DOHH2 (cell line): ENCODE data around the gene PRR9.

Experiments
- H3F3A ChIP-seq: fragments of 200-600 bp; sonication (generic), shearing (Covaris generic); 2 replicates; pipeline ENCODE4 v1.6.0; 2016; ENCODE audit warnings: antibody characterized with exemption, mild to moderate bottlenecking; ENCODE audit not compliant: control insufficient read depth, insufficient read depth
- H3K27ac ChIP-seq: fragments of 200-600 bp; sonication (generic); 2 replicates; pipeline ENCODE4 v1.5.1; 2014; ENCODE audit warnings: low read depth, mild to moderate bottlenecking, low read length, moderate library complexity
- H3K27me3 ChIP-seq: fragments of 200-600 bp; sonication (generic); 2 replicates; pipeline ENCODE4 v1.6.1; 2014; ENCODE audit warnings: mild to moderate bottlenecking, low read length, mixed read lengths; ENCODE audit not compliant: control insufficient read depth
- H3K36me3 ChIP-seq: fragments of 200-600 bp; sonication (generic); 2 replicates; pipeline ENCODE4 v1.6.1; 2014; ENCODE audit warnings: mild to moderate bottlenecking, low read length, moderate library complexity, mixed read lengths; ENCODE audit not compliant: control insufficient read depth
- H3K4me1 ChIP-seq: fragments of 200-600 bp; sonication (generic); 2 replicates; pipeline ENCODE4 v1.6.1; 2014; ENCODE audit warnings: mild to moderate bottlenecking, low read length, mixed read lengths; ENCODE audit not compliant: control insufficient read depth
- H3K4me2 ChIP-seq: fragments of 200-600 bp; sonication (generic); 2 replicates; pipeline ENCODE4 v1.6.0; 2014; ENCODE audit warnings: mild to moderate bottlenecking, low read length, moderate library complexity
- H3K4me3 ChIP-seq: fragments of 200-600 bp; sonication (generic); 2 replicates; pipeline ENCODE4 v1.5.1; 2014; ENCODE audit warnings: mild to moderate bottlenecking, low read length, mixed read lengths
- H3K79me2 ChIP-seq: fragments of 200-600 bp; sonication (generic); 2 replicates; pipeline ENCODE4 v1.6.1; 2014; ENCODE audit warnings: mild to moderate bottlenecking, low read length, mixed read lengths; ENCODE audit not compliant: control insufficient read depth
- H3K9me2 ChIP-seq: fragments of 200-600 bp; sonication (generic); replicated peaks from 2 replicates; pipeline ENCODE4 v1.6.1; 2014; ENCODE audit warnings: mild to moderate bottlenecking, low read length, mixed read lengths; ENCODE audit not compliant: control insufficient read depth
- H3K9me3 ChIP-seq: fragments of 200-600 bp; sonication (generic); 2 replicates; pipeline ENCODE4 v1.6.1; 2014; ENCODE audit warnings: antibody characterized with exemption, low read length, mixed read lengths; ENCODE audit not compliant: control insufficient read depth, insufficient read depth
- H4K20me1 ChIP-seq: fragments of 200-600 bp; sonication (generic); 2 replicates; pipeline ENCODE4 v1.6.0; 2014; ENCODE audit warnings: low read depth, mild to moderate bottlenecking, antibody characterized with exemption, low read length, moderate library complexity; ENCODE audit not compliant: control insufficient read depth, insufficient read depth
- CTCF ChIP-seq: fragments of 200-600 bp; sonication (generic); IDR thresholded peaks from one replicate; pipeline ENCODE4 v1.5.1; 2014; ENCODE audit warnings: antibody characterized with exemption, mild to moderate bottlenecking, low read depth, low read length; ENCODE audit not compliant: poor library complexity, severe bottlenecking
- EZH2phosphoT487 ChIP-seq: fragments of 200-600 bp; sonication (generic); IDR thresholded peaks from 2 replicates; pipeline ENCODE4 v1.6.1; 2017; ENCODE audit warnings: borderline replicate concordance, mild to moderate bottlenecking, antibody characterized with exemption, low read length, moderate library complexity, mixed read lengths

Gene PRR9

GRCh38 chr1:153261281-153262069 lies 44.1 kb downstream of the PRR9 start:
- H3K9me3 ChIP-seq = no peaks in the 10 kb centered on the region
- H3K4me2 ChIP-seq = peak overlapping the region; percentile 37; the same call in 1 of the 2 replicates

GRCh38 chr1:153262070-153262366 lies 44.6 kb downstream of the PRR9 start:
- Histone ChIP-seq H3K79me2 (no peaks in the 10 kb centered on the region), H3K36me3 (no peaks in the 10 kb centered on the region), H3K27ac (no peak overlapping the region), H3K4me2 (peak overlapping the region; percentile 37; the same call in 1 of the 2 replicates), H3K27me3 (peaks cover 49% of the 10 kb centered on the region), H3K4me3 (no peak overlapping the region), H4K20me1 (no peaks in the 10 kb centered on the region), H3K9me3 (no peaks in the 10 kb centered on the region), H3K9me2 (no peaks in the 10 kb centered on the region), H3F3A (no peaks in the 10 kb centered on the region), H3K4me1 (no peaks in the 10 kb centered on the region)
- no peak for TF ChIP-seq CTCF
- no peak for TF ChIP-seq EZH2phosphoT487

More at GRCh38 chr1:153261281-153262069, 44.1 kb downstream of the PRR9 start:
- Histone ChIP-seq H3K27me3 (peaks cover 49% of the 10 kb centered on the region), H3K36me3 (no peaks in the 10 kb centered on the region), H3K27ac (no peak overlapping the region), H3F3A (no peaks in the 10 kb centered on the region), H4K20me1 (no peaks in the 10 kb centered on the region), H3K4me3 (no peak overlapping the region), H3K79me2 (no peaks in the 10 kb centered on the region), H3K9me2 (no peaks in the 10 kb centered on the region), H3K4me1 (no peaks in the 10 kb centered on the region)
- TF ChIP-seq EZH2phosphoT487 (0 out of 2 replicates have a peak, but pooled peaks have one; percentile 88), CTCF (no peak)

GRCh38 chr1:153262462-153263157 lies 45.2 kb downstream of the PRR9 start:
- no peak for TF ChIP-seq EZH2phosphoT487
- no peak for TF ChIP-seq CTCF
- no peak overlapping the region for H3K4me2 ChIP-seq
- no peak overlapping the region for H3K4me3 ChIP-seq

More at GRCh38 chr1:153262462-153263157, 45.2 kb downstream of the PRR9 start:
- no peaks in the 10 kb centered on the region for H3K4me1 ChIP-seq
- H3K79me2 ChIP-seq = no peaks in the 10 kb centered on the region
- H3K27me3 ChIP-seq = peaks cover 49% of the 10 kb centered on the region
- no peaks in the 10 kb centered on the region for H3K9me2 ChIP-seq
- H4K20me1 ChIP-seq = no peaks in the 10 kb centered on the region
- no peak overlapping the region for H3K27ac ChIP-seq
- H3K36me3 ChIP-seq = no peaks in the 10 kb centered on the region
- H3K9me3 ChIP-seq = no peaks in the 10 kb centered on the region
- no peaks in the 10 kb centered on the region for H3F3A ChIP-seq
